Measurements from ENCODE around the gene SNX27. TPM values are rescaled to one million over a fixed set of nuclear protein-coding genes. Genes with fewer than 3 reads are reported as not detected.

The SNX27 gene
- polyA plus RNA-seq, 1 experiment = 23.8 TPM

DNA sequence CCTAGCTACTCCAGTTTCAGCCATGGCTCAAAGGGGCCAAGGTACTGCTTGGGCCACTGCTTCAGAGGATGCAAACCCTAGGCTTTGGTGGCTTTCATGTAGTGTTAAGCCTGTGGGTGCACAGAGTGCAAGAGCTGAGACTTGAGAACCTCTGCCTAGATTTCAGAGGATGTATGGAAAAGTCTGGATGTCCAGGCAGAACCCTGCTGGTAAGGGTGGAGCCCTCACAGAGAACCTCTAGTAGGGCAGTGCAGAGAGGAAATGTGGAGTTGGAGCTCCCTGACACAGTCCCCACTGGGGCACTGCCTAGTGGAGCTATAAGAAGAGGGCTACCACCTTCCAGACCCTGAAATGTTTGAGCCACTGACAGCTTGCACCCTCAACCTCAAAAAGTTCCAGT lies 125.6 kb downstream of the SNX27 start:
- Histone ChIP-seq H3K4me3 (ENCODE audit: low read depth, low read length) (no peak overlapping the region), H3K27me3 (ENCODE audit: control insufficient read depth, insufficient read depth, low read length) (peaks cover 34% of the 10 kb centered on the region), H3K27ac (ENCODE audit: low read depth, low read length) (no peak overlapping the region), H3K9me3 (ENCODE audit: control insufficient read depth, insufficient read depth, low read length) (peaks cover 8% of the 10 kb centered on the region)
- POLR2A ChIA-PET = no interaction called here
- TF ChIP-seq CTCF (IDR thresholded peaks at IDR 0.05; ENCODE audit: low read depth, low read length) = no peak
- CTCF ChIA-PET = interaction anchor here (1.2 to 1.4 kb wide), 2 partner anchors 44 to 144 kb away, joined by 3 to 5 read pairs; no protein-coding TSS in a partner anchor
- DNase-seq (ENCODE audit: low read depth, low spot score) = no peak

GRCh38 chr1:151739590-151740355 lies 127.9 kb downstream of the SNX27 start:
- no peak overlapping the region for H3K27ac ChIP-seq (ENCODE audit: low read depth, low read length)
- H3K9me3 ChIP-seq (ENCODE audit: control insufficient read depth, insufficient read depth, low read length) = peaks cover 8% of the 10 kb centered on the region
- H3K27me3 ChIP-seq (ENCODE audit: control insufficient read depth, insufficient read depth, low read length) = peaks cover 28% of the 10 kb centered on the region
- CTCF ChIA-PET = no interaction called here
- DNase-seq (ENCODE audit: low read depth, low spot score) = no peak
- POLR2A ChIA-PET = no interaction called here
- H3K4me3 ChIP-seq (ENCODE audit: low read depth, low read length) = no peak overlapping the region
- no peak for TF ChIP-seq CTCF (IDR thresholded peaks at IDR 0.05; ENCODE audit: low read depth, low read length)

DNA sequence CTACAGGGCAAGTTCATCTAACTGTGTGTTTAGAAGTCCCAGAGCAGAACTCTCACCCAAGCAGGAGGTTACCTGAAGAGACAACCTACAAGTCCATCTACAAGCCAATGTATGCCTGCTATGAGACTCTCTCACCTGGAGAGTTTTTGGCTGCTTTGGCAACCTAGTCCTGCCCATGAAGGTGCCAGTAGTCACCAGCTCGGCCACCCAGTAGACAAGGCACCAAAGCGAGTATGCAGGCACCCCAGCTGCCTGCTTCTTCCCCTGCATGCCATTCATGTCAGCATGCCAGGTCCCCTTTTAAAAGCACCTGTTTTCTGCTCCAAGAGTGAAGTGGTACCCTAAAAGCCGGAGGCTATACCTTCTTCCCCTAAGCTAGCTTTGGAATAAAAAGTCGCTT lies 129.7 kb downstream of the SNX27 start:
- POLR2A ChIA-PET = no interaction called here
- CTCF ChIA-PET = no interaction called here
- peaks cover 32% of the 10 kb centered on the region for H3K27me3 ChIP-seq (ENCODE audit: control insufficient read depth, insufficient read depth, low read length)

More for the DNA sequence above, 129.7 kb downstream of the SNX27 start:
- no peak for DNase-seq (ENCODE audit: low read depth, low spot score)
- Histone ChIP-seq H3K4me3 (ENCODE audit: low read depth, low read length) (no peak overlapping the region), H3K9me3 (ENCODE audit: control insufficient read depth, insufficient read depth, low read length) (peaks cover 8% of the 10 kb centered on the region), H3K27ac (ENCODE audit: low read depth, low read length) (no peak overlapping the region)
- TF ChIP-seq CTCF (IDR thresholded peaks at IDR 0.05; ENCODE audit: low read depth, low read length) = no peak

Small RNAs within 50 kb of the gene (small RNA-seq; reads per million reads assigned to genes)
- gene RNU6-1062P (ENCODE audit: insufficient read length, low read depth) (not detected), gene RNU6-662P (ENCODE audit: insufficient read length, low read depth) (not detected)

Other genes starting within 250 kb of the SNX27 start
- 85.0 and 102 TPM in 2 replicates for gene SELENBP1, start 239.3 kb upstream of the SNX27 start, polyA plus RNA-seq (2011; rRNA removed)
- 483 and 516 TPM in 2 replicates for gene PSMB4, start 212.5 kb upstream of the SNX27 start, polyA plus RNA-seq (2011; rRNA removed)
- gene POGZ, start 152.6 kb upstream of the SNX27 start, polyA plus RNA-seq (2011; rRNA removed) = 43.4 and 45.7 TPM in 2 replicates
- 0.26 and 0.31 TPM in 2 replicates for gene CGN, start 100.7 kb upstream of the SNX27 start, polyA plus RNA-seq (2011; rRNA removed)
- 21.9 and 23.9 TPM in 2 replicates for gene TUFT1, start 71.7 kb upstream of the SNX27 start, polyA plus RNA-seq (2011; rRNA removed)
- not detected in 2 replicates for gene CELF3, start 104.8 kb downstream of the SNX27 start, polyA plus RNA-seq (2011; rRNA removed)
- not detected in 2 replicates for gene RIIAD1, start 109.5 kb downstream of the SNX27 start, polyA plus RNA-seq (2011; rRNA removed)
- 93.4 and 98.6 TPM in 2 replicates for gene MRPL9, start 151.4 kb downstream of the SNX27 start, polyA plus RNA-seq (2011; rRNA removed)
- 0.91 and 1.0 TPM in 2 replicates for gene TDRKH, start 178.4 kb downstream of the SNX27 start, polyA plus RNA-seq (2011; rRNA removed)
- not detected in 2 replicates for gene LINGO4, start 193.4 kb downstream of the SNX27 start, polyA plus RNA-seq (2011; rRNA removed)
- not detected in 2 replicates for gene RORC, start 219.8 kb downstream of the SNX27 start, polyA plus RNA-seq (2011; rRNA removed)
- gene C2CD4D, start 227.8 kb downstream of the SNX27 start, polyA plus RNA-seq (2011; rRNA removed) = not detected in 2 replicates
- not detected in 2 replicates for gene THEM5, start 241.7 kb downstream of the SNX27 start, polyA plus RNA-seq (2011; rRNA removed)

Measured in AG04450 (cell line).